ENCODE measurements around the gene SHMT2. TPM values are rescaled to one million over a fixed set of nuclear protein-coding genes. Genes with fewer than 3 reads are reported as not detected.

Gene SHMT2
- 10 to 100 TPM; 31.1 to 39.6 TPM for total RNA-seq
- long read RNA-seq, transcript SHMT2-201 (12 exons, 2,537 nt): major isoform, 55 of 76 reads
- long read RNA-seq, partial matches to known transcripts: 14 of 76 reads
- long read RNA-seq, other reads (novel, unspliced or antisense): 3 of 76 reads

DNA sequence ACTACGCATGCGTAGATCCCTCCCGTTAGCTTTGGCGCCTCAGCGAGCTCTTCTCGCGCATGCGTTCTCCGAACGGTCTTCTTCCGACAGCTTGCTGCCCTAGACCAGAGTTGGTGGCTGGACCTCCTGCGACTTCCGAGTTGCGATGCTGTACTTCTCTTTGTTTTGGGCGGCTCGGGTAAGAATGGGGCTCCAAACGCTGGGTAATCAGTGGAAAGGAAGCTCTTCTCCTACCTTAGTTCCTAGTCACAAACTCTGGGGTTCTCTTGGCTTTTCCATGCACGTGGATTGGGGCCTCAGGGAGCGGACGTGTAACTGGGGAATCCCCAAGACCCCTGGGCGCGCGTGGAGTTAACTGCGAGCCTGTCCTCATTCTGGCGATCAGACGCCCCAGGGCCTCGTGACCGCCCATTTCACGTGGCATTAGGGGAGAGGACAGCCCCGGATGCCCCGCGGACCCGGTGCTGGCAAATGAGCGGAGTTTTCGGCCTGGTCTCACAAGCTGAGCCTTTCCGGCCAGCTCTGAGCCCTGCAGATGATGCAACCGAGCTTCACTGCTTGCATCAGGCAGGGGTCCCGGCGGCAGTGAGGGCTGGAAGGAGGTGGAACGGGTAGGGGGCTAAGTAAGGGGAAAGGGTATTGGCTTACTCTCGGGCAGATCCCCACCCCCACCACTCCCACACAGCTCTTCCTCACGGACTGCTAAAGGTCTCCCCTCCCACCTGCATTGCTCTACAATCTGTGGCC lies at the start of gene SHMT2:
SHMT2 (plus strand) TSS at position 78 of the 747 bp plus-strand sequence; CDS start at position 146, 68 bp downstream.
- peak; percentile 98 for DNase-seq
- intact Hi-C loops (cut with DNase I): no loop called here
- peak; percentile 71 to 82 for ATAC-seq

DNA sequence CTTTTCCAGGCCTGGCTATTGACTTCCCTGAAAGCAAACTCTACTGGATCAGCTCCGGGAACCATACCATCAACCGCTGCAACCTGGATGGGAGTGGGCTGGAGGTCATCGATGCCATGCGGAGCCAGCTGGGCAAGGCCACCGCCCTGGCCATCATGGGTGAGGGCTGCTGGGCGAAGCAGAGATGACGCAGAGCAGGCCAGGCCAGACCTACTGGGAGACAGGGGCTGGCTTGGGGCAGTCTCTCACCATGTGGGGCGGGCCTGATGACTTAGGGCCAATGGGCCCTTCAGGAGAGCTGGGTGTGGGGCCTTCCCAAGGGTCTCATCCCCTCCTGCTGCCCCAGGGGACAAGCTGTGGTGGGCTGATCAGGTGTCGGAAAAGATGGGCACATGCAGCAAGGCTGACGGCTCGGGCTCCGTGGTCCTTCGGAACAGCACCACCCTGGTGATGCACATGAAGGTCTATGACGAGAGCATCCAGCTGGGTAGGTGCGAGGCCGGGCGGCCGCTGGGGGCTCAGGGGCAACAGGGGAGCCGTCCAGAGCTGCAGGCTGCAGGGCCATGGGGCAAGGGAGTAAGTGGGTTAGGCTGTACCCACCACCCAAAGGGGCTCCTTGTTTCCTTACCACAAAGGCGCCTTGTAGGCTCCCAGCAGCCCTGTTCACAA lies 49.1 kb upstream of the SHMT2 start:
- DNase-seq: no peak
- no peak for ATAC-seq
- intact Hi-C loops (cut with DNase I): loop anchor here (5.0 kb wide), 2 partner anchors 58 to 113 kb away; no protein-coding TSS in a partner anchor

DNA sequence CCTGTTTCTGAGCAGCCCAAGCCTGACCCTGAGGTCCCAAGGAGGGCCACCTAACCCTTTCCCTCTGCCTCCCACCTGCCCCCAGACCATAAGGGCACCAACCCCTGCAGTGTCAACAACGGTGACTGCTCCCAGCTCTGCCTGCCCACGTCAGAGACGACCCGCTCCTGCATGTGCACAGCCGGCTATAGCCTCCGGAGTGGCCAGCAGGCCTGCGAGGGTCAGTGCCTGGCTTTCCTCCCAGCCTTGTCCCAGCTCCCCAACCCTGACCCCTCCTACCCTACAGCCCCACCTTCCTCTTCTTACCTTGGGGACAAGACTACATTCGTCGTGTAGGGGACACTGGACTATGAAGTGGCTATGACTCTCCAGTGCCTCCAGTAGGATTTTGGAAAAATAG lies 48.4 kb upstream of the SHMT2 start:
- DNase-seq: no peak
- intact Hi-C loops (cut with DNase I): loop anchor here (5.0 kb wide), 2 partner anchors 59 to 114 kb away; no protein-coding TSS in a partner anchor
- ATAC-seq: no peak

DNA sequence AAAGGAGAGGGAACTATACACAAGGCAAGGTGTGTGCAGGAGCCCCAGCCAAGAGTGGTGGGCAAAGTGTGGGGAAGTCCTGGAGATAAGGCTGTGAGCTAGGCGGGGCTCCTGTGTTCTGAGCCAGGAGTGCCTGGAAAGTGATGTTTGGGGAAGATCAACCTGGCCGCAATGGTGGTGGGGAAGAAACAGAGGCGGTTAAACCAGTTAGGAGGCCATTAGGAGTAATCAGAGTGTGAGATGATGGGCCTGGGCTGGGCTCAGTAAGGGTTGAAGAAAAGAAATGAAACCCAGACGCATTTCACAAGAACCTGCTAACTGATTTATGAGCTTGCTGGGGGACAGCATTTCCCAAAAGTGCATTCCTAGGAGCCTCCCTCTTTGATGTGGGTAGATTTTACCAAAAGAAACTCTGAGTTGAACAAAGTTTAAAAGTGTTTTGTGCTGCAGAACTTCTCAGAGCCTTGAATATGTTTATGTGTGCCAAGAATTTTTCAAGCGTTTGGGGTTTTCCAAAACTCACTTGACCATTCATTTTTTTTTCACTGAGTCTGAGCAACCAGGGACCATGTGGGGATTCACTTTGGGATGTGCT lies 47.9 kb upstream of the SHMT2 start:
- intact Hi-C loops (cut with DNase I): loop anchor here (2.0 to 5.0 kb wide), 3 partner anchors 57 to 114 kb away; no protein-coding TSS in a partner anchor
- ATAC-seq (no peak), DNase-seq (no peak)

DNA sequence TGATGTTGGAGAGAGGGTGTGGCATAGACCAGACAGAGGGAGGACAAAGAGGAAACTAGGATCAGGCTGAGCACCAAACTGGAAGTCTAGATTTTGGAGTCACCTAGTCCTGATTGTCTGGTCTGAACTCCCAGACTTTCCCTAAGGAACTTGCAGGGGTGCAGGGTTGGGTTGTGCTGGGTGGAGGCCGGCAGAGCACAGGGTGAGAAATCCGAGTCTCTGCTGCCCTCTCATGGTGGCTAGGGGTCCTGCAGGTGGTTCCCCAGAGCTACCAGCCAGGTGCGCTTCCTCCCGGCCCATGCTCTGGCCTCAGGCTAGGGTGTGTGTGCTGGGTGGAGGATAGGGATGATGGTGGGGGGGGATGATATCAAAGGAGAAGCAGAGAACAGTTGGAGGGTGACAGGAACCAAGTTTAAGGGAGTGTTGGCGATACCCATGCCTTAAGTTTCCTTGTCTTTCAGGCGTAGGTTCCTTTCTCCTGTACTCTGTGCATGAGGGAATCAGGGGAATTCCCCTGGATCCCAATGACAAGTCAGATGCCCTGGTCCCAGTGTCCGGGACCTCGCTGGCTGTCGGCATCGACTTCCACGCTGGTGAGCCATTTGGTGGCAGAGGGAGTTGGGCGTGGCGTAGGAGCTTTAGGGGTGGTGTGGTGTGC lies 46.5 kb upstream of the SHMT2 start:
- DNase-seq (peak; percentile 70), ATAC-seq (peak; percentile 75 to 83)
- intact Hi-C loops (cut with DNase I): loop anchor here (2.0 to 5.0 kb wide), 3 partner anchors 58 to 116 kb away; no protein-coding TSS in a partner anchor

DNA sequence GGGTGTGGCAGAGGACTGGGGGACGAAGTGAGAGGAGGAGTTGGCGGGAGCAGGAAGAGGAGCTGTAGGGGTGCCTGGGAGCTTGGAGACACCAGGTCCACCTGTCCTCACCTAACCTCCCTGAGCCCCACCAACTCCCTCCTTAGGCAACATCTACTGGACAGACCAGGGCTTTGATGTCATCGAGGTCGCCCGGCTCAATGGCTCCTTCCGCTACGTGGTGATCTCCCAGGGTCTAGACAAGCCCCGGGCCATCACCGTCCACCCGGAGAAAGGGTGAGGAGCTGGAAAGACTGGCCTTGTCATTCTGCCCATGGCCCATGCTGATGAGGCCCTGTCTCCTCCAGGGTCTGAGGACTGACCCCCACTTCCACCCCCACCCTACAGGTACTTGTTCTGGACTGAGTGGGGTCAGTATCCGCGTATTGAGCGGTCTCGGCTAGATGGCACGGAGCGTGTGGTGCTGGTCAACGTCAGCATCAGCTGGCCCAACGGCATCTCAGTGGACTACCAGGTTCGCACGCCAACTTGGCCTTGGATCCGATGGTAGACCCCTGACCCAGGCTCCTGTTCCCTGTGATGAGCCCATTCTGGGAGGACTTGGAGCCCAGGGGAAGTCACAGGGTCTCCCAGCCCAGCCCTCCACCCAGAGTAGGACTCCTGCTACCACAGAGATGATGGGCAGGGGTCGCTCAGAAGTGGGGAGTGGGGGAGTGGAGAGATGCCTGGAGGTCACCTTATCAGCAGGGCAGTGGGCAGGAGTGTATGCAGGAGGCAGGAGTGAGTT lies 45.4 kb upstream of the SHMT2 start:
- ATAC-seq: no peak
- intact Hi-C loops (cut with DNase I): loop anchor here (2.0 to 5.0 kb wide), 3 partner anchors 59 to 117 kb away; no protein-coding TSS in a partner anchor
- no peak for DNase-seq

DNA sequence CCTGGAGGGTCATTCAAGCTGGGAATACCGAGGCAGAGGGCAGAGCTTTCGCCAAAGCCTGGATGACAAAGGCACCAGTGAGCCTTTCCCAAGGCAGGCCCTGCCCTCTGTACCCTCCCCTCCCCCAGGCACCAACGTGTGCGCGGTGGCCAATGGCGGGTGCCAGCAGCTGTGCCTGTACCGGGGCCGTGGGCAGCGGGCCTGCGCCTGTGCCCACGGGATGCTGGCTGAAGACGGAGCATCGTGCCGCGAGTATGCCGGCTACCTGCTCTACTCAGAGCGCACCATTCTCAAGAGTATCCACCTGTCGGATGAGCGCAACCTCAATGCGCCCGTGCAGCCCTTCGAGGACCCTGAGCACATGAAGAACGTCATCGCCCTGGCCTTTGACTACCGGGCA lies 44.1 kb upstream of the SHMT2 start:
- intact Hi-C loops (cut with DNase I): no loop called here
- no peak for DNase-seq
- ATAC-seq: no peak

DNA sequence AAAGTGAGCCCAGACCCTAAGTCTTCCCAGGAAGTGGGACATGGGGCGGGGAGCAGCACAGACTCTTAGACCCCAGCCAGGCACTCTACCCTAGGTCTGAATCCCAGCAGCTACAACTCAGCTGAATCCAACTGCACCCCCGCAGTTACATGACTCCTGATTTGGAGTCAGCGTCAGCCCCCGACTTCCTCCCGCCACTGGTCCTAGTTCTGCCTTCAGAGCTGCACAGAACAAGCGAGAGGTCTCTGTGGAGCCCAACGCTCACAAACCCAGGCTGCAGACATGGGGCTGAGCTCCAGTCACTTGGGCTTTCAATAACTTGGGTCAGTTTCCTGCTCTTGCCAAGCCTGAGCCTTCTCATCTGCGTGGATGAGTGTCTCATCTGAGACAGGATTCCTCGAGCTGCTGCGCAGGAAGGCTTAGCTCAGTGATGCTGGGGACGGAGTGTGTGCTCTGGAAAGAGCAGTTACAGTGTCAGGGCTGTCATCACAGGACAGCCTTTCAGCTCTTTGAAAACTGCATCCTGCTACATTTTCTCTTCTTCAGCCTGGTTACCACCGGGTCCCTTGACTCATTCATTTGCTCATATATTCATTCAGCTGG lies 43.5 kb upstream of the SHMT2 start:
- intact Hi-C loops (cut with DNase I): no loop called here
- no peak for DNase-seq
- no peak for ATAC-seq

DNA sequence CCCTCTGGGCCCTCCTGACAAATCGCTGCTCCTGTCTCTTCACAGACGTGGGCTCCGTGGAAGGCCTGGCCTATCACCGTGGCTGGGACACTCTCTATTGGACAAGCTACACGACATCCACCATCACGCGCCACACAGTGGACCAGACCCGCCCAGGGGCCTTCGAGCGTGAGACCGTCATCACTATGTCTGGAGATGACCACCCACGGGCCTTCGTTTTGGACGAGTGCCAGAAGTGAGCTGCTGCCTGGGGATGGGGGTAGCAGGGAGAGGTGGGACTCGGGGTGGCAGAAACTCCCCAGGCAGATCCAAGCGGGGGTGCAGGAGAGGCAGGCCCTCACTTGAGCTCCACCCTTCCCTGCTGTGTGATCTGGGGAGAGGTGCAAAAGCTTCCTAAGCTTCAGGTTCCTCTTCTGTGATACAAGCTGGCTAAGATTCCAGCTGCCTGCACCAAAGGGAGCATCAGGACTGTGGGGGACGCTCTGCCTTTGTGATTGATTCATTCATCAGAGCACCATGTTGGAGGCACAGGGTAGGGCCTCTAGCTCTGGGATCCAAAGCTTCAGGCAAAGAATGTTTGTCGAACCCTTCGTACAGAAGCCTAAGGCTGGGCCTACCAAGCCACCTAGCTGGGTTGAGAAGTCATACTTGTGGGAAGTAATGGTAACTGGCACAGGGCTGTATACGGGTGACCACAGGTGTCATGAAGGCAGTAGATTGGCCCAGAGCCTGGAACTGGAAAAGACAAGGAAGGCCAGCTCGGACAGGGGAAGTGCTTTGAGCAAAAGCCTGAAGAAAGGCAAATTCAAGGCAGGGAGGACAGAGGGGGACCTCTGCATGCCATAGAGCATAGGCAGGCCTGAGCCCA lies 42.1 kb upstream of the SHMT2 start:
- intact Hi-C loops (cut with DNase I): no loop called here
- no peak for DNase-seq
- no peak for ATAC-seq

DNA sequence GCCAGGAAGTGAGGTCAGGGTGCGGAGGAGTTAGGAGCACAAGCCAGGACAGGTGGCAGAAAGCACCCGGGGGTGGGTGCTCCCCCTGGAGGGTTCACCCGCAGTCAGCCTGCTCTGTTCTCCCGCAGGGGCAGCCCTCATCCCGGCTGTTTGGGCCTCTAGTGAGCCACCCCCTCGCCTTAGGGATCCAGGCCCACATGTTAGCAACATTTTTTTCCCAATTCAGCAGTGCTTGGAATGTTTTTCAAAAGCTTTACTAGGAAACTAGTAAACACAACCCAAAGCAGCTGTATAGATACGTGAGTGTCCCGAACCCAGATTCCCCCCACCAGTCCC lies 41.5 kb upstream of the SHMT2 start:
- no peak for DNase-seq

DNA sequence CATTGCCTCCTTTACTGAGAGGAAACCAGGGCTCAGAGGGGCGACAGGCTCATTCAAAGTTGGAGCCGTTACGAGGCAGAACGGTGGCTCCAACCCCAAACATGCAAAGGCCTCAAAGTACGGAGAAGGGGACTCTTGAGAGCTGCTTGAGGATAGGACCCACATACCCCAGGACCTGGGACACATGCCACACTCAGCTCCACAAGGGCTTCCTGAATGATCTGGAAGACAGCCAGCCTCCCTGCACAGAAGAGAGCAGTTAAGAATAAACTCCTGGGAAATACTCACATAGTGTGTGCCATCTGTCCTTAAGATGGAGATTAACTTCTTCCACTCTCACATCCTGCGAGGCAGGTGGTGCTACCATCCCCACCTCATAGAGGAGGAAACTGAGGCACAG lies 39.5 kb upstream of the SHMT2 start:
- DNase-seq (no peak), ATAC-seq (peak; percentile 8 to 62)
- intact Hi-C loops (cut with DNase I): no loop called here

More for the DNA sequence above, 41.5 kb upstream of the SHMT2 start:
- ATAC-seq: no peak
- intact Hi-C loops (cut with DNase I): no loop called here

DNA sequence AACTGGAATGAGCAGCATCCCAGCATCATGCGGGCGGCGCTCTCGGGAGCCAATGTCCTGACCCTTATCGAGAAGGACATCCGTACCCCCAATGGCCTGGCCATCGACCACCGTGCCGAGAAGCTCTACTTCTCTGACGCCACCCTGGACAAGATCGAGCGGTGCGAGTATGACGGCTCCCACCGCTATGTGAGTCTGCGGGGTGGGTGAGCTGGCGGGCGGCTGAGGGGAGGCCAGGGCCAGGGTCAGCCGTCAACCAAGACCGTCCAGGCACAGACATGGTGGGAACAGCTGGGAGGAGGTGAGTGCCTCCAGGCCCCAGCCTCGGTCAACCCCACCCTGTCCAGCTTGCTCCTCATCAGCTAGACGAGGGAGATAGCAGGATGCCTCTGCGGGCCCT lies 38.7 kb upstream of the SHMT2 start:
- ATAC-seq (no peak), DNase-seq (no peak)
- intact Hi-C loops (cut with DNase I): no loop called here

DNA sequence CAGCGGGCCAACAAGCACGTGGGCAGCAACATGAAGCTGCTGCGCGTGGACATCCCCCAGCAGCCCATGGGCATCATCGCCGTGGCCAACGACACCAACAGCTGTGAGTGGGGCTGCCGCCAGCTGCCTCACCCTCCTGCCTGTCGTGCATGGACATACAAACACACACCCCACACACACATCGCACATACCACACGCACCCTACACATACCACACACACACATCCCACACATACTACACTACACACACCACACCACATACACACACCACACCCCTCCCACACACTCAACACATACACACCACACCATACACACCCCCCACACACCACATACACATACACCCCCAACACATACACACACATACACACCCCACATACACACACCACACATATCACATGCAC lies 38.1 kb upstream of the SHMT2 start:
- DNase-seq: no peak
- intact Hi-C loops (cut with DNase I): no loop called here
- no peak for ATAC-seq

DNA sequence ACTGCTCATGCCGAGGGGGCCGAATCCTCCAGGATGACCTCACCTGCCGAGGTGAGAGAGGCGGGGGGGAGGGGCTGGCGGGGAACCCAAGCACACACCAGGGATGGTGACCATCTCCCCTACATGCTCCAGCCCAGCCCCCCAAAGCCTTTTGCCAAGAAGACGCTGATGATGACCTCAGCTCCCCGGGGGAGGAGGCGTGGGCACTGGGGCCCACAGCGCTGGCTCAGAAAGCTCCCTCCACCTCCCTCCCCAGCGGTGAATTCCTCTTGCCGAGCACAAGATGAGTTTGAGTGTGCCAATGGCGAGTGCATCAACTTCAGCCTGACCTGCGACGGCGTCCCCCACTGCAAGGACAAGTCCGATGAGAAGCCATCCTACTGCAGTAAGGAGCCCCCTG lies 36.6 kb upstream of the SHMT2 start:
- intact Hi-C loops (cut with DNase I): no loop called here
- ATAC-seq: no peak
- no peak for DNase-seq

DNA sequence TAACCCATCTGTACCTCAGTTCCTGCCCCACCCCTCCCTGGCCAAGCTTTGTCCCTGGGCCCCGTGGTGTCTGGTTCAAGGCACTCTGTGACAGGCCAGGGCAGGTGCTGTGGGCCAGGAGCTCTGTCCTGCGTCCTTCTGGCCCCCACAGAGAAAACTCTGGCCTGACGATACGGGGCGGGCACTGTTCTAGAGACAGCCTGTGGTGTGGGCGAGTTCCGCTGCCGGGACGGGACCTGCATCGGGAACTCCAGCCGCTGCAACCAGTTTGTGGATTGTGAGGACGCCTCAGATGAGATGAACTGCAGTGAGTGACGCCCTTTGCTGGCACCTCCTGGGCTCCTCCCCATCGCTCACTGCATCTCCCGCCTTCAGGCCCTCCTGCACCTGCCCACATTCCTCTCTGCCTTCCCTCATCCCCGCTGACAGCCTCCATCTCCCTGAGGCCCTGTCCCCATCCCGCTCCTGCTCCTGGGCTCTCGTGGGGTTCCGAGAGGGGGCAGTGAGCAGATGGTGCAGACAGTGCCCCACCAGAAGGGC lies 35.7 kb upstream of the SHMT2 start:
- no peak for ATAC-seq
- intact Hi-C loops (cut with DNase I): no loop called here
- no peak for DNase-seq

DNA sequence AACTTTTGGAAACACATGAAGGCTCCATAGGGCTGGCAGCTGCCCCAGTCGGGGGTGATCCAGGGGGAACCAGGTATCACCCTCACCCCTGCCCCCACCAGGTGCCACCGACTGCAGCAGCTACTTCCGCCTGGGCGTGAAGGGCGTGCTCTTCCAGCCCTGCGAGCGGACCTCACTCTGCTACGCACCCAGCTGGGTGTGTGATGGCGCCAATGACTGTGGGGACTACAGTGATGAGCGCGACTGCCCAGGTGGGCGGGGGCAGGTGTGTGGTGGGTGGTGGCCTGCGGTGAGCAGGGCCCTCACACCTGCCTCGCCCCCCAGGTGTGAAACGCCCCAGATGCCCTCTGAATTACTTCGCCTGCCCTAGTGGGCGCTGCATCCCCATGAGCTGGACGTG lies 35.3 kb upstream of the SHMT2 start:
- intact Hi-C loops (cut with DNase I): no loop called here
- ATAC-seq: no peak
- no peak for DNase-seq

DNA sequence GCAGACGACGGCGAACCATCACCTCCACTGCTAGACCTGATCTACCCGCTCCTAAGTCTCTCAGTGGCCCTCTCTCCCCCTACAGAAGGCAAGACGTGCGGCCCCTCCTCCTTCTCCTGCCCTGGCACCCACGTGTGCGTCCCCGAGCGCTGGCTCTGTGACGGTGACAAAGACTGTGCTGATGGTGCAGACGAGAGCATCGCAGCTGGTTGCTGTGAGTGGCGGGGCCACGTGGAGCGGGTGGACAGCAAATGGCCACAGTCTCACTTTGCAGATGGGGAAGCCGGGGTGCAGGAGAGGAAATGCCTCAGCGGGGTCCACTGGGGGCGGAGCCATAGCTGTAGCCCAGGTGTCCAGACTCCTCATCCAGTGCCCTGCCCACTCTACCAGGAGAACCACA lies 34.3 kb upstream of the SHMT2 start:
- DNase-seq: no peak

More for the DNA sequence above, 34.3 kb upstream of the SHMT2 start:
- ATAC-seq: no peak
- intact Hi-C loops (cut with DNase I): no loop called here

Data from left cardiac atrium (tissue), 4 donors.